Suprapubic skin (tissue), 4 donors: ENCODE measurements around the gene SPINK1. TPM values are rescaled to one million over a fixed set of nuclear protein-coding genes. Genes with fewer than 3 reads are reported as not detected.
"Not testable (repeated sequence)": the region's sequence is repeated elsewhere in the genome, so short reads cannot be mapped to it uniquely, and the experiment has no call there.

Experiments used
- DNase-seq, 2 donors: peaks; one replicate each; pipeline ENCODE4 v3.0.0-alpha.2; 2019; ENCODE audit warnings: low spot score in 2 of 2
- H3K27ac ChIP-seq: fragments of 200-600 bp; sonication (generic); one replicate; pipeline ENCODE4 v1.5.1; 2019
- H3K27me3 ChIP-seq: fragments of 200-600 bp; sonication (generic); one replicate; pipeline ENCODE4 v1.5.1; 2019
- H3K36me3 ChIP-seq: fragments of 200-600 bp; sonication (generic); one replicate; pipeline ENCODE4 v1.5.1; 2019
- H3K4me1 ChIP-seq: fragments of 200-600 bp; sonication (generic); one replicate; pipeline ENCODE4 v1.5.1; 2019
- H3K4me3 ChIP-seq: fragments of 200-600 bp; sonication (generic); one replicate; pipeline ENCODE4 v1.5.1; 2019; ENCODE audit warnings: mild to moderate bottlenecking
- H3K9me3 ChIP-seq: fragments of 200-600 bp; sonication (generic); one replicate; pipeline ENCODE4 v1.5.1; 2019
- CTCF ChIP-seq, 2 donors: fragments of 200-600 bp in 1 of 2; fragments of 450-650 bp in 1 of 2; sonication (generic) in 1 of 2; IDR thresholded peaks; one replicate each; pipeline ENCODE4 v1.5.1; 2016 to 2019; ENCODE audit warnings: antibody characterized with exemption in 2 of 2, mild to moderate bottlenecking in 1 of 2, moderate library complexity in 1 of 2
- EP300 ChIP-seq: sonication (generic); formaldehyde crosslinking; IDR thresholded peaks from one replicate; pipeline ENCODE4 v1.6.1; 2017; ENCODE audit warnings: antibody characterized with exemption
- POLR2A ChIP-seq, 2 donors: fragments of 450-650 bp; IDR thresholded peaks; one replicate each; pipeline ENCODE4 v1.6.1; 2017; ENCODE audit warnings: antibody characterized with exemption in 2 of 2, mild to moderate bottlenecking in 2 of 2, moderate library complexity in 2 of 2
- POLR2AphosphoS5 ChIP-seq, 3 donors: sonication (generic); formaldehyde crosslinking; IDR thresholded peaks; one replicate each; pipeline ENCODE4 v1.6.1; 2017; ENCODE audit warnings: antibody characterized with exemption in 3 of 3
- WGBS: methylation state at CpG from one replicate; pipeline ENCODE4 v1.1.5; 2018; 5-methylcytosine and 5-hydroxymethylcytosine counted together
- total RNA-seq, 4 donors: library from RNA; depleted of rRNA; stranded (reverse); fragments of >200 nt; gene quantifications; one replicate each; pipeline ENCODE4 v1.1.0, GENCODE V29; 2016

SPINK1 gene
- total RNA-seq, 4 donors from 2014 or later: 2.5 to 64.5 TPM; not detected in 2

GRCh38 chr5:147826361-147826760 is 5.1 kb downstream of the SPINK1 start:
- Histone ChIP-seq H3K27me3 (no peaks in the 10 kb centered on the region), H3K4me3 (no peak overlapping the region), H3K27ac (no peak overlapping the region), H3K36me3 (no peaks in the 10 kb centered on the region), H3K9me3 (no peaks in the 10 kb centered on the region), H3K4me1 (no peaks in the 10 kb centered on the region)
- no peak for DNase-seq
- TF ChIP-seq EP300 (no peak), POLR2A (IDR thresholded peaks at IDR 0.05) (no peak), POLR2AphosphoS5 (IDR thresholded peaks at IDR 0.05) (no peak), CTCF (IDR thresholded peaks at IDR 0.05) (no peak)
- 68% methylated on average over 2 of the region's 2 CpGs for WGBS

- H3K27ac ChIP-seq: no peak overlapping the region
- no peaks in the 10 kb centered on the region for H3K36me3 ChIP-seq
- TF ChIP-seq POLR2A (IDR thresholded peaks at IDR 0.05): no peak
- TF ChIP-seq CTCF (IDR thresholded peaks at IDR 0.05): peak; percentile 41 to 51
- TF ChIP-seq POLR2AphosphoS5 (IDR thresholded peaks at IDR 0.05): no peak
- TF ChIP-seq EP300: no peak
- H3K9me3 ChIP-seq: no peaks in the 10 kb centered on the region
- no peaks in the 10 kb centered on the region for H3K27me3 ChIP-seq
- H3K4me3 ChIP-seq: no peak overlapping the region
- no peaks in the 10 kb centered on the region for H3K4me1 ChIP-seq
- DNase-seq: no peak
- WGBS: 7% methylated on average over 4 of the region's 4 CpGs
Measured at GRCh38 chr5:147822686-147823491, 8.6 kb downstream of the SPINK1 start.

GRCh38 chr5:147822222-147822621 is 9.2 kb downstream of the SPINK1 start:
- WGBS: 90% methylated on average over 3 of the region's 3 CpGs
- not testable (repeated sequence) for DNase-seq, H3K27me3 ChIP-seq, H3K27ac ChIP-seq, H3K9me3 ChIP-seq, H3K36me3 ChIP-seq, H3K4me1 ChIP-seq, H3K4me3 ChIP-seq

GRCh38 chr5:147821766-147822165 is 9.7 kb downstream of the SPINK1 start:
- TF ChIP-seq POLR2AphosphoS5 (IDR thresholded peaks at IDR 0.05) (no peak), POLR2A (IDR thresholded peaks at IDR 0.05) (no peak), EP300 (no peak), CTCF (IDR thresholded peaks at IDR 0.05) (no peak)
- 79% methylated on average over 5 of the region's 5 CpGs for WGBS
- DNase-seq: no peak
- H3K36me3 ChIP-seq: no peaks in the 10 kb centered on the region
- no peaks in the 10 kb centered on the region for H3K9me3 ChIP-seq
- no peak overlapping the region for H3K27ac ChIP-seq
- no peaks in the 10 kb centered on the region for H3K27me3 ChIP-seq
- no peaks in the 10 kb centered on the region for H3K4me1 ChIP-seq
- no peak overlapping the region for H3K4me3 ChIP-seq

- 49% methylated on average over 1 of the region's 1 CpG for WGBS
- H3K27ac ChIP-seq: no peak overlapping the region
Measured at GRCh38 chr5:147819261-147819770, 12.2 kb downstream of the SPINK1 start.

More at GRCh38 chr5:147819261-147819770, 12.2 kb downstream of the SPINK1 start:
- Histone ChIP-seq H3K36me3 (no peaks in the 10 kb centered on the region), H3K9me3 (no peaks in the 10 kb centered on the region), H3K27me3 (no peaks in the 10 kb centered on the region), H3K4me1 (no peaks in the 10 kb centered on the region), H3K4me3 (no peak overlapping the region)
- no peak for TF ChIP-seq CTCF (IDR thresholded peaks at IDR 0.05)
- TF ChIP-seq POLR2A (IDR thresholded peaks at IDR 0.05): no peak
- DNase-seq: no peak
